HTR-8/SVneo (cell line): ENCODE measurements around the gene COL23A1.
"Not testable (repeated sequence)": the region's sequence is repeated elsewhere in the genome, so short reads cannot be mapped to it uniquely, and the experiment has no call there.

Experiments
- DNase-seq: peaks from one replicate; pipeline ENCODE4 v3.0.0; 2011; ENCODE audit warnings: low spot score, mixed read lengths; ENCODE audit not compliant: insufficient read length
- FAIRE-seq: peaks from 2 replicates; lab custom pipeline; 2011; peaks lifted over from hg19 to GRCh38; lab: Jason Lieb, UNC

Gene COL23A1

DNA sequence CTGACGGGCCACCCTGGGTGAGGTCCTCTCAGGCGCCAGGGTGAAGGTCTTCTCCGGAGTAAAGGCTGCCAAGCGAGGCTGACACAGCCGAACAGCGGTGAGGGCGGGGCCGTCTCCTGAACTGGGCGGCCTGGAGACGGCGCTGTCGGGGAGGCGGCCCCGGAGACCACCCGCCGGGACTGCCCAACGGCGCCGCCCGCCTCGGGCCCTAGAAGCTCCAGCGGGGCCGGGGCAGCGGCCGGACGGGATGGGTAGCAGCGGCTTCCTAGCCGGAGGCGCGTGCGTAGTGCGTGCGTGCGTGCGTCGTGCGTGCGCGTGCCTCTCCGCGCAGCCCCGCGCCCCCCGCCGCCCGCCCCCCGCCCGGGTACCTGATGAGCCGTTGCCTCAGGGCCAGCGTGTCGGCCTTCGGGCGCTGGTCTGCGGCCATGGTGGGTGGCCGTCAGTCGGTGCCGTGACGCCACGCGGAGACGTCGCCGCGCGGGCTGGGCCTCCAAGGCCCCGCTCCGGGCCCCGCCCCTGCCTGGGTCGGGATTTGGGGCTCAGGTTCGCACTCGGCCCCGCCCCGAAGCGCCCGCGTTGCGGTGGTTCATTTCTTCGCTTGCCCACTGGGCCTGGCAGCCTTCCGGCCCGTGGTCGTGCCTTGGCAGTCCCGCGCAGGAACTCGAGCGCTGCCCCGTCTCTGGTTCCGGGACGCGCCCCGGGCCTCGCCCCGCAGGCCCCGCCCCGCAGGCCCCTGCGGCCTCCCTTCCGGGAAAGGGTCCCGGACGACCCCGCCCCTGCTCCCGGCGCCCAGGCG, 357.9 kb downstream of the COL23A1 start, which contains the start of gene PHYKPL:
PHYKPL (minus strand) TSS at position 679 of the 796 bp plus-strand sequence; CDS start at position 427, 252 bp downstream.
- FAIRE-seq (peak; percentile 59), DNase-seq (peak; percentile 71)

DNA sequence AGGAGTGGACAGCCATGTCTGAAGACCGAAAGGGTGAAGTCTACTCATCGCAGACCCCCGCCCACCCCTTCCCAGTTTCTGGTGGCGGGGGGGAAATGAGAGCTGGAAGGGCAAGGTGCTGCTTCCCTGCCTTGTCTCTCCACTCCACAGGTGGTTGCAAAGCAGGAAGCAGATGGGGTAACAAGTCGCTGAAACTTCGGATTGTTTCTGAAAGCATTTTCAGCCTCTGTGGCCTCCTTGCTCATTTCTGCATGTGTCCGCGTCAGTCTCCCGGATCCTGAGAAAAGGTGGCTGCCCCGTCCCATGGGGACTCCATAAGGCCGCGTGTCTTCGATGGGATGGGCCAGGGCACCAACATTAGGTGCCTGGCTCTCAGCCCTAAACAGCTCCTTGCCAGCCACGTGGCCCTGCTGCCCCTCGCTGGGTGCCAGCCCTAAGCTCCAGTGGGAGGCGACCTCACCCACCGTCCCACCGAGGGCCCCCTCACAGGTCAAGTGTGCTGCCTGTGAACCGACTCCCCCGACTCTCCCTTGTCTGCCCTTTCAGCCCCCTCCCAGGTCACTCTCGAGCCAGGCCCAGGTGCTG, 358.6 kb downstream of the COL23A1 start:
- FAIRE-seq (no peak), DNase-seq (no peak)

DNA sequence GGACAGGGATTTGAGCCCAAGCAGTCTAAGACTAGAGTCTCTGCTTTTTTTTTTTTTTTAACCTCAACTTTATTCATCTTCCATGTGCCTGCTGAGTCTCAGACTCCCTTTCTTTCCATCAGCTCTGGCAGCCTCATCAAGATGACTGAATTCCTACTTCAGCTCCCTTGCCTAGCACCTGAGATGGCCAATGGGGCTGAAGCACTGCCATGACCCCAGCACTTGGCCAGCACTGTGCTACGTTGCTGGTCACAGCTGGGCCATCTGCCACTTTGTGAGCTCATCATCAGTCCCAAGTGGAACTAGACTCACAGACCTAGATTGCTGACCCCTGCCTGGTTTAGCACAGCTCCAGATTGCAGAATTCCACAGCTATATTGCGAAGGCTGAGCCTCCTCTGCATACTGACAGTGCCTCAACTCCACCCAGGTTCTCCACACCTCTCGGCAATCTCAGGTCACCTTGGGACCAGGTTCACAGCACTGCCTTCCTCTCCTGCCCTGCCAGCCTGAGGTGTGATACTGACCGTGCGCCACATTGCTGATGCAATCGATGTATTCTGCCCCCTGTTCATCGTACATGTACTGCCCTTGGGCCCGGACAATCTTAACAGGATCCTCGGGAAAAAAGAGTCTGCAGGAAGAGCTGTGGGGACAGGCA, 359.2 kb downstream of the COL23A1 start:
- FAIRE-seq: peak; percentile 77
- no peak for DNase-seq

GRCh38 chr5:178229861-178230260, 360.3 kb downstream of the COL23A1 start:
- no peak for FAIRE-seq
- DNase-seq: no peak

DNA sequence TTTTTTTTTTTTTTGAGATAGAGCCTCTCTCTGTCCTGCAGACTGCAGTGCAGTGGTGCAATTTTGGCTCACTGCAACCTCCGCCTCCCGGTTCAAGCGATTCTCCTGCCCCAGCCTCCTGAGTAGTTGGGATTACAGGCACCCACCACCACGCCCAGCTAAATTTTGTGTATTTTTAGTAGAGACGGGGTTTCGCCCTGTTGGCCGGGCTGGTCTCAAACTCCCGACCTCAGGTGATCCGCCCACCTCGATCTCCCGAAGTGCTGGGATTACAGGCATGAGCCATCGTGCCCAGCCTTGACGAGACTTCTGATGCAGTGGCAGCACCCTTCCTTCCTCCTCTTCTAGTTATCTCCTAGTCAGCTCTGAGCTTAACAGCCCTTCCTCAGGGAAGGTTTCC, 361.1 kb downstream of the COL23A1 start:
- DNase-seq, FAIRE-seq: not testable (repeated sequence)

GRCh38 chr5:178228609-178229008, 361.6 kb downstream of the COL23A1 start:
- FAIRE-seq (no peak), DNase-seq (no peak)

DNA sequence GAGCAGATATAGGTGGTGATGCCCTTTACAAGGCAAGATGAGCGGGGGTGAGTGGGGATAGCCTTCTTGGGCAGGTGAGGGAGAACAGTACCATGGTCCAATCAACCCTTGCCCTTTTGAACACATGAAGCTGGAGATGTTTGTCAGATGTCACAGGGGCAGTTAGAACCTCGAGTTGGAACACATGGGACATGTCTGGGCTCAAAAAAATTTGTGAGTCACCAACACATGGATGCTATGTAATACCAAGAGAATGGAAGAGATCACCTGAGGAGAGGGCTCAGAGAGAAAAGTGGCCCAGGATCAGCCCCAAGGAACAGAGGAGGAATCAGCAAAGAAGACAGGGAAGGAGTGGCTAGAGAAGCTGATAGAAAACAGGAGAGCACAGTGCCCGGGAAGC, 362.3 kb downstream of the COL23A1 start:
- no peak for DNase-seq
- no peak for FAIRE-seq

DNA sequence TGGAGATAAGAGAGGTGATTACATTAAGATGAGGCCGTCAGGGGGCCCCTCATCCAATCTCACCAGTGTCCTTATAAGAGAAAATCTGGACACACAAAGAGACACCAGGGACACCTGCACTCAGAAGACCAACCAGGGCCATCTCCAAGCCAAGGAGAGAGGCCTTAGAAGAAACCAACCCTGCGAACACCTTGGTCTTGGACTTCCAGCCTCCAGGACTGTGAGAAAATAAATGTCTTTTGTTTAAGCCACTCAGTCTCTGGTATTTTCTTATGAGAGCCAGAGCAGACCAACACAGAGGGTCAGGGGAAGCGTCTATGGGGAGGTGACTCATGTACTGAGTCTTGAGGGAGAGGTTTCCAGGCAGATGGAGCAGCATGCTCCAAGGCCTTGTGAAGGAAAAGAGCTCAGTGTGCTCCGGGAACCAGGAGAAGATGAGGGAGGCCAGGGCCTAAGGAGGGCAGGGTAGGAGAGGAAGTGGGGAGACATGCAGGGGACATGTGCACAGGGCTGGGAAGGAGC, 363.0 kb downstream of the COL23A1 start:
- DNase-seq (no peak), FAIRE-seq (no peak)

DNA sequence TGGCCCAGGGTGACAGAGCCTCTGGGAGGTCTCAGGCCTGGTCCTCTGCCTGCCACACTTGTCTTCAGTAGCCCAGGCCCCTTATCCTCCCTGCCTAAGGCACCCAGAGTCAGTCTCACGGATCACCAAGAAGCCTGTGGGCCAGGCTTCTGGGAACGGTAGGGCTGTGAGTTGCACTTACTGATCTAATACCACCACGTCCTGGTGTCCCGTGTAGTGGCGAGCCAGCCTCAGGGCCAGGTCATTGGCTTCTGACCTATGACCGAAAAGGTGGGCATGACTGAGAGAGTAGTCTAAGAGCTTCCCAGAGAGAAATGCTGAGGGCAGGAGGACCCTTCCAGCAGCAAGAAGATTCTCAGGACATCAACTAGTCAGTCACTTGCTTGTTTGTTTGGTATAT, 365.0 kb downstream of the COL23A1 start:
- no peak for FAIRE-seq

GRCh38 chr5:178224403-178224802, 365.8 kb downstream of the COL23A1 start:
- FAIRE-seq: no peak
- DNase-seq: no peak

More for the DNA sequence above, 365.0 kb downstream of the COL23A1 start:
- no peak for DNase-seq

DNA sequence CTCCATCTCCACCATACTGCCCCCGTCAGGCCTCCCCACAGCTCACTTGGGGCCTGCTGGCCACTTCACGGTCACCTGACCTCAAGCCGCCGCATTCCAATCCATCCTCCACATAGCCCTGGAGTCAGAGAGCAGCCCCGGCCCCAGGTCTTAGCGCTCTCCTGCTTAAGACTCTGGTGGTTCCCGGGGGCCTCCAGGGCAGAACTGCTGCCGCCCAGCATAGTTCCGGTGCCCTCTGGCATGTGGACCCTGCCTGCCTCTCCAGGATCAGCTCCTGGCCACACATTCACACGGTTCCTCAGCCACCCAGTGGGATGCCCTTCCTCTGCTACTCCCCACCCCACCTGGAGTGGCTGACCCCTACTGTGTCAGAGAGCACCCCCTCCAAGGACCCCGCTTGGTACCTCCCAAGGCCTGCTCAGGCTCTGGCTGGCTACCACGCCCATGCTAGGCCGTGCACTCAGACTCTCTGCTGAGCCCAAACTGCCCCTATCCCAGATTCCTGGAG, 366.3 kb downstream of the COL23A1 start:
- no peak for FAIRE-seq

GRCh38 chr5:178223196-178223773, 366.9 kb downstream of the COL23A1 start:
- FAIRE-seq: no peak

More for the DNA sequence above, 366.3 kb downstream of the COL23A1 start:
- DNase-seq: no peak

DNA sequence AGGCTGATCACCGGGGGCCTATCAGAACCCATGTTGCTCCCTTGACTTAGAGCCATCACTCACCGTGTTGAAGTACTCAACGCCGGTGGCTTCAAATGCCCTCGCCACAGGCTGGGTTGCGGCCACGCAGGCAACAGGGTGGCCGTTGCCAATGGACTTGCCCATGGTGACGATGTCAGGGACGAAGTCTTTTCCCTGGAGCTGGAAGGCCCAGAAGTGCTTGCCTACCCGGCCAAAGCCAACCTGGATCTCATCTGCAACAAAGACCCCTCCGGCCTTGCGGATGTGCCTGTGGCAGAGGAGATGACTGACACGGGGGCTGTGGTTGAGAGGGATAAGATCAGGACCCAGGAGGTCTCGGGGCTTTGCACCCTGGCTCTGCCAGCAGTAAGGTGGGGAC, 367.9 kb downstream of the COL23A1 start:
- FAIRE-seq (no peak), DNase-seq (no peak)

More at GRCh38 chr5:178223196-178223773, 366.9 kb downstream of the COL23A1 start:
- no peak for DNase-seq

DNA sequence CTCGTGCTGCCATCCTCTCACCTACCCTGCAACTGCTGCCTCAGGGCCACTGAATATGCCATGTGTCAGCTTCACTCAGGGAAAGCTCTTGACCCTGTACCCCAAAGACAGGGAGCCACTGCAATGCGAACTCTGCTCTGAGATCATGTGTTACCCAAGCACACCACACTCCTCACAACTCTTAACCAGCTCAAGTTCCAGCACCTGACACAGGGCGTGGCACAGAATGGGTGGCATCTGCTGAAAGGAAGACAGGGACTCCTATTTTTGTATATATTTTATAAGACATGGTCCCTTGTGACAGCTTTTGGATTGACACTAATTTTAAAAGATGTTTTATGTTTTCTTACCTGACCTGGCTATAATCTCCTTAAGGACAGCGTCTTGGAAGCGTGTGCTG, 368.3 kb downstream of the COL23A1 start:
- FAIRE-seq: no peak

GRCh38 chr5:178221282-178221681, 368.9 kb downstream of the COL23A1 start:
- FAIRE-seq (no peak), DNase-seq (no peak)

More for the DNA sequence above, 368.3 kb downstream of the COL23A1 start:
- no peak for DNase-seq

DNA sequence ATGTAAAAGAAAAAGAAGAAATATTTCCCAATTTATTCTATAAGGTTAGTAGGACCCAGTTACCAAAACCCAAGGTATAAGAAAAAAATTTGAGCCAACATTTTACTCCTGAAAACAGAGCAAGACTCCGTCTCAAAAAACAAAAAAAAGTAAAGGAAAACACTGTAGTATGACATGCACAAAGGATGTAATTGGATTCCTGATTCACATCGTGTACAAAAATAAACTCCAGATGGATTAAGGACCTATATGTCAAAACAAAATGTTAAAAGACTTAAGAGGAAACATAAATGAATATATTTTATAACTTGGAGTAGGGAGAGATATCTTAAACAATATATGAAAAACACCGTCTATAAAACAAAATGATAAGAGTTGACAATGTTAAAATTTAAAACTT, 371.4 kb downstream of the COL23A1 start:
- FAIRE-seq (no peak), DNase-seq (no peak)

GRCh38 chr5:178218237-178218776, 371.9 kb downstream of the COL23A1 start:
- no peak for FAIRE-seq

GRCh38 chr5:178216779-178217178, 373.4 kb downstream of the COL23A1 start:
- FAIRE-seq (no peak), DNase-seq (no peak)

More at GRCh38 chr5:178218237-178218776, 371.9 kb downstream of the COL23A1 start:
- DNase-seq: no peak

- FAIRE-seq (no peak), DNase-seq (no peak)
Observed at GRCh38 chr5:178216088-178216534, 374.1 kb downstream of the COL23A1 start.
